WTC11 (cell line): Measurements from ENCODE around the gene MIPEP. TPM values are rescaled to one million over a fixed set of nuclear protein-coding genes. Genes with fewer than 3 reads are reported as not detected.

Experiments used
- ATAC-seq: fragments of 200-7000 bp; cut with Tn5 transposase; 2 replicates; pipeline ENCODE4 v1.10.0; 2021; ENCODE audit warnings: mild to moderate bottlenecking, moderate library complexity
- CTCF ChIA-PET: fragments of 300-600 bp; sonication (Branson Sonifier 250); formaldehyde crosslinking; loops from one replicate; lab custom pipeline; 2021; ENCODE audit warnings: antibody characterized with exemption; lab: Charles Lee
- POLR2A ChIA-PET: fragments of 350-600 bp; sonication (Branson Sonifier 250); formaldehyde crosslinking; loops from one replicate; lab custom pipeline; 2021; ENCODE audit warnings: antibody characterized with exemption; lab: Charles Lee
- DNase-seq: peaks from one replicate; pipeline ENCODE4 v3.0.0; 2021; ENCODE audit warnings: low spot score
- H3K27ac Mint-ChIP-seq: 2 replicates; pipeline ENCODE4 v1.8.0; 2021; ENCODE audit warnings: mixed read lengths
- H3K27me3 Mint-ChIP-seq: 2 replicates; pipeline ENCODE4 v1.8.0; 2021; ENCODE audit warnings: low read depth, mild to moderate bottlenecking, moderate library complexity, mixed read lengths
- H3K36me3 Mint-ChIP-seq: 2 replicates; pipeline ENCODE4 v1.8.0; 2021; ENCODE audit warnings: mixed read lengths
- H3K4me1 Mint-ChIP-seq: 2 replicates; pipeline ENCODE4 v1.8.0; 2022; ENCODE audit warnings: mixed read lengths
- H3K4me3 Mint-ChIP-seq: 2 replicates; pipeline ENCODE4 v1.8.0; 2021; ENCODE audit warnings: mild to moderate bottlenecking, moderate library complexity, mixed read lengths
- H3K9me3 Mint-ChIP-seq: 2 replicates; pipeline ENCODE4 v1.8.0; 2021; ENCODE audit warnings: mixed read lengths
- CBFB ChIP-seq: sonication (generic); formaldehyde crosslinking; IDR thresholded peaks from 2 replicates; pipeline ENCODE4 v1.8.1; 2022; ENCODE audit warnings: mild to moderate bottlenecking, low read depth, missing genetic modification reagents
- FOXJ3 ChIP-seq: sonication (generic); formaldehyde crosslinking; IDR thresholded peaks from 2 replicates; pipeline ENCODE4 v1.9.0; 2021; ENCODE audit warnings: missing genetic modification reagents, mild to moderate bottlenecking, borderline replicate concordance
- GRHL2 ChIP-seq: fragments of 250-450 bp; sonication (Bioruptor Pico); IDR thresholded peaks from 2 replicates; pipeline ENCODE4 v1.8.0; 2022; ENCODE audit warnings: mild to moderate bottlenecking, moderate library complexity; ENCODE audit not compliant: insufficient replicate concordance, severe bottlenecking
- GTF2I ChIP-seq: fragments of 250-450 bp; sonication (Bioruptor Pico); conservative IDR thresholded peaks from 2 replicates; pipeline ENCODE4 v1.4.0; 2021; ENCODE audit warnings: mild to moderate bottlenecking
- MXD4 ChIP-seq: fragments of 250-450 bp; sonication (Bioruptor Pico); IDR thresholded peaks from 2 replicates; pipeline ENCODE4 v1.8.0; 2021; ENCODE audit warnings: mild to moderate bottlenecking, moderate library complexity, borderline replicate concordance
- NFYB ChIP-seq: sonication (generic); formaldehyde crosslinking; conservative IDR thresholded peaks from 2 replicates; pipeline ENCODE4 v1.8.0; 2022; ENCODE audit warnings: low read depth, missing genetic modification reagents
- OVOL2 ChIP-seq: fragments of 250-450 bp; sonication (Bioruptor Pico); IDR thresholded peaks from 2 replicates; pipeline ENCODE4 v1.9.0; 2021; ENCODE audit warnings: mild to moderate bottlenecking, borderline replicate concordance
- RORB ChIP-seq: fragments of 250-450 bp; sonication (Bioruptor Pico); IDR thresholded peaks from 2 replicates; pipeline ENCODE4 v1.9.0; 2021; ENCODE audit warnings: mild to moderate bottlenecking
- ZNF317 ChIP-seq: sonication (generic); formaldehyde crosslinking; IDR thresholded peaks from 2 replicates; pipeline ENCODE4 v1.8.1; 2023; ENCODE audit warnings: low read depth, mild to moderate bottlenecking, moderate library complexity, missing genetic modification reagents, borderline replicate concordance
- ZNF416 ChIP-seq: fragments of 250-450 bp; sonication (Bioruptor Pico); IDR thresholded peaks from 2 replicates; pipeline ENCODE4 v1.9.0; 2021; ENCODE audit warnings: mild to moderate bottlenecking, inconsistent platforms
- total RNA-seq: library from RNA; stranded (reverse); gene quantifications from 3 replicates; pipeline ENCODE4 v1.2.3, GENCODE V29; 2021
- TF ChIP-seq, protein P1 (sequence below): fragments of 250-450 bp; sonication (Bioruptor Pico); IDR thresholded peaks from 2 replicates; pipeline ENCODE4 v1.9.0; 2021; ENCODE audit warnings: moderate library complexity, mild to moderate bottlenecking, inconsistent platforms, borderline replicate concordance
- TF ChIP-seq, protein P2 (sequence below): fragments of 250-450 bp; sonication (Bioruptor Pico); IDR thresholded peaks from 2 replicates; pipeline ENCODE4 v1.8.0; 2021; ENCODE audit warnings: mild to moderate bottlenecking
- TF ChIP-seq, protein P3 (sequence below): fragments of 250-450 bp; sonication (Bioruptor Pico); IDR thresholded peaks from 2 replicates; pipeline ENCODE4 v1.9.0; 2021; ENCODE audit warnings: mild to moderate bottlenecking, borderline replicate concordance
- TF ChIP-seq, protein P4 (sequence below): sonication (generic); formaldehyde crosslinking; IDR thresholded peaks from 2 replicates; pipeline ENCODE4 v1.8.1; 2022; ENCODE audit warnings: mild to moderate bottlenecking, missing genetic modification reagents, moderate library complexity, borderline replicate concordance
- TF ChIP-seq, protein P5 (sequence below): sonication (generic); formaldehyde crosslinking; IDR thresholded peaks from 2 replicates; pipeline ENCODE4 v1.8.1; 2023; ENCODE audit warnings: mild to moderate bottlenecking, missing genetic modification reagents
- TF ChIP-seq, protein P6 (sequence below): sonication (generic); formaldehyde crosslinking; conservative IDR thresholded peaks from 2 replicates; pipeline ENCODE4 v1.8.1; 2022; ENCODE audit warnings: mild to moderate bottlenecking, missing genetic modification reagents
- TF ChIP-seq, protein P7 (sequence below): fragments of 250-450 bp; sonication (Bioruptor Pico); conservative IDR thresholded peaks from 2 replicates; pipeline ENCODE4 v1.9.0; 2021; ENCODE audit warnings: mild to moderate bottlenecking
- TF ChIP-seq, protein P8 (sequence below): sonication (generic); formaldehyde crosslinking; IDR thresholded peaks from 2 replicates; pipeline ENCODE4 v1.8.0; 2022; ENCODE audit warnings: missing genetic modification reagents

MIPEP gene
- total RNA-seq, 1 experiment from 2014 or later = 30.5 TPM

DNA sequence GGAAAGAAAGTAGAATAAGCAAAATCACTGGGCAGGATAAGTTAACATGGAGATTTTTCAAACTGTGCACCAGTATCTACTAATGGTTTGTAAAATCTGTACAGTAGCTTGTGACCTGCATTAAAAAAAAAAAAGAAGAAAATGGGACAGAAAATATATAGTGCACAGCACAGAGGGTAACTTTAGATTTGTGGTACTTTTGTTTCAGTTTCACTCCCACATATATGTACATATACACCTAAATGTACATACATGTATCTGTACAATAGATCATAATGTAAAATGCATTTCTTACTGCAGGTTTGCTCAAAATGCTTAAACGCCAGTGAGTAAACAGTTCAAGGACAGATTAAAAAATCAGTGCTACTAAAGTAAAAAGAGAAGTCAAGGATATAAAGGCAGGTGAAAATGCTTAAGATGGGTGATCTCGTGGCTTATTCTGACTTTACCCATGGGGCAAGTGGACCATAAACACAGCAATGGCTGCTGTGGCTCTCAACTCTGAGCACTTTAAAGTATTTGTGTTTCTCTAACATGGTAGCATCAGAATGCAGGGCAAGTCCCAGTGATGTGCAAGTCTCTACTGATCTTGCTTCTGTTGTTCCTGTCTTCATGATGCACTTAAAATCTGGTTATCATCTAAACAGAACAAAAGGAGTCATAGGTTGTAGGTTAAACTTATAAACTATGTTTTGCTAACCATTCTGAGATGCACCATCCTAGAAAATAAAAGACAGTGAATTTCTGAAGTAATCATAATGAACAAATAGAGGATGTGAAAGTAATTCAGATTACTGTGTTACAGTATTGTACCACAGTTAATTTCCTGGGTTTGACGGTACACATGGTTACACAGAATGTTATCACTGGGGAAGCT, 112.3 kb downstream of the MIPEP start:
- peaks cover 23% of the 10 kb centered on the region for H3K36me3 Mint-ChIP-seq
- no peak for DNase-seq
- CTCF ChIA-PET = no interaction called here
- no peaks in the 10 kb centered on the region; the same call in none of the 2 replicates for H3K27me3 Mint-ChIP-seq
- TF ChIP-seq OVOL2 (CRISPR knock-in tag) (no peak), RORB (CRISPR knock-in tag) (no peak), CBFB (no peak), MXD4 (CRISPR knock-in tag) (no peak), ZNF416 (CRISPR knock-in tag) (no peak), FOXJ3 (CRISPR knock-in tag) (no peak), NFYB (CRISPR knock-in tag) (no peak), GRHL2 (CRISPR knock-in tag) (no peak), GTF2I (CRISPR knock-in tag) (no peak), ZNF317 (CRISPR knock-in tag) (no peak)
- TF ChIP-seq, protein P1, sequence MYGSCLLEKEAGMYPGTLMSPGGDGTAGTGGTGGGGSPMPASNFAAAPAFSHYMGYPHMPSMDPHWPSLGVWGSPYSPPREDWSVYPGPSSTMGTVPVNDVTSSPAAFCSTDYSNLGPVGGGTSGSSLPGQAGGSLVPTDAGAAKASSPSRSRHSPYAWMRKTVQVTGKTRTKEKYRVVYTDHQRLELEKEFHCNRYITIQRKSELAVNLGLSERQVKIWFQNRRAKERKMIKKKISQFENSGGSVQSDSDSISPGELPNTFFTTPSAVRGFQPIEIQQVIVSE (CRISPR knock-in tag) = no peak
- TF ChIP-seq, protein P2, sequence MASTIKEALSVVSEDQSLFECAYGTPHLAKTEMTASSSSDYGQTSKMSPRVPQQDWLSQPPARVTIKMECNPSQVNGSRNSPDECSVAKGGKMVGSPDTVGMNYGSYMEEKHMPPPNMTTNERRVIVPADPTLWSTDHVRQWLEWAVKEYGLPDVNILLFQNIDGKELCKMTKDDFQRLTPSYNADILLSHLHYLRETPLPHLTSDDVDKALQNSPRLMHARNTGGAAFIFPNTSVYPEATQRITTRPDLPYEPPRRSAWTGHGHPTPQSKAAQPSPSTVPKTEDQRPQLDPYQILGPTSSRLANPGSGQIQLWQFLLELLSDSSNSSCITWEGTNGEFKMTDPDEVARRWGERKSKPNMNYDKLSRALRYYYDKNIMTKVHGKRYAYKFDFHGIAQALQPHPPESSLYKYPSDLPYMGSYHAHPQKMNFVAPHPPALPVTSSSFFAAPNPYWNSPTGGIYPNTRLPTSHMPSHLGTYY (CRISPR knock-in tag) = no peak
- TF ChIP-seq, protein P3, sequence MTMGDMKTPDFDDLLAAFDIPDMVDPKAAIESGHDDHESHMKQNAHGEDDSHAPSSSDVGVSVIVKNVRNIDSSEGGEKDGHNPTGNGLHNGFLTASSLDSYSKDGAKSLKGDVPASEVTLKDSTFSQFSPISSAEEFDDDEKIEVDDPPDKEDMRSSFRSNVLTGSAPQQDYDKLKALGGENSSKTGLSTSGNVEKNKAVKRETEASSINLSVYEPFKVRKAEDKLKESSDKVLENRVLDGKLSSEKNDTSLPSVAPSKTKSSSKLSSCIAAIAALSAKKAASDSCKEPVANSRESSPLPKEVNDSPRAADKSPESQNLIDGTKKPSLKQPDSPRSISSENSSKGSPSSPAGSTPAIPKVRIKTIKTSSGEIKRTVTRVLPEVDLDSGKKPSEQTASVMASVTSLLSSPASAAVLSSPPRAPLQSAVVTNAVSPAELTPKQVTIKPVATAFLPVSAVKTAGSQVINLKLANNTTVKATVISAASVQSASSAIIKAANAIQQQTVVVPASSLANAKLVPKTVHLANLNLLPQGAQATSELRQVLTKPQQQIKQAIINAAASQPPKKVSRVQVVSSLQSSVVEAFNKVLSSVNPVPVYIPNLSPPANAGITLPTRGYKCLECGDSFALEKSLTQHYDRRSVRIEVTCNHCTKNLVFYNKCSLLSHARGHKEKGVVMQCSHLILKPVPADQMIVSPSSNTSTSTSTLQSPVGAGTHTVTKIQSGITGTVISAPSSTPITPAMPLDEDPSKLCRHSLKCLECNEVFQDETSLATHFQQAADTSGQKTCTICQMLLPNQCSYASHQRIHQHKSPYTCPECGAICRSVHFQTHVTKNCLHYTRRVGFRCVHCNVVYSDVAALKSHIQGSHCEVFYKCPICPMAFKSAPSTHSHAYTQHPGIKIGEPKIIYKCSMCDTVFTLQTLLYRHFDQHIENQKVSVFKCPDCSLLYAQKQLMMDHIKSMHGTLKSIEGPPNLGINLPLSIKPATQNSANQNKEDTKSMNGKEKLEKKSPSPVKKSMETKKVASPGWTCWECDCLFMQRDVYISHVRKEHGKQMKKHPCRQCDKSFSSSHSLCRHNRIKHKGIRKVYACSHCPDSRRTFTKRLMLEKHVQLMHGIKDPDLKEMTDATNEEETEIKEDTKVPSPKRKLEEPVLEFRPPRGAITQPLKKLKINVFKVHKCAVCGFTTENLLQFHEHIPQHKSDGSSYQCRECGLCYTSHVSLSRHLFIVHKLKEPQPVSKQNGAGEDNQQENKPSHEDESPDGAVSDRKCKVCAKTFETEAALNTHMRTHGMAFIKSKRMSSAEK (CRISPR knock-in tag) = no peak
- TF ChIP-seq, protein P4, sequence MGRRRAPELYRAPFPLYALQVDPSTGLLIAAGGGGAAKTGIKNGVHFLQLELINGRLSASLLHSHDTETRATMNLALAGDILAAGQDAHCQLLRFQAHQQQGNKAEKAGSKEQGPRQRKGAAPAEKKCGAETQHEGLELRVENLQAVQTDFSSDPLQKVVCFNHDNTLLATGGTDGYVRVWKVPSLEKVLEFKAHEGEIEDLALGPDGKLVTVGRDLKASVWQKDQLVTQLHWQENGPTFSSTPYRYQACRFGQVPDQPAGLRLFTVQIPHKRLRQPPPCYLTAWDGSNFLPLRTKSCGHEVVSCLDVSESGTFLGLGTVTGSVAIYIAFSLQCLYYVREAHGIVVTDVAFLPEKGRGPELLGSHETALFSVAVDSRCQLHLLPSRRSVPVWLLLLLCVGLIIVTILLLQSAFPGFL (CRISPR knock-in tag) = no peak
- TF ChIP-seq, protein P5, sequence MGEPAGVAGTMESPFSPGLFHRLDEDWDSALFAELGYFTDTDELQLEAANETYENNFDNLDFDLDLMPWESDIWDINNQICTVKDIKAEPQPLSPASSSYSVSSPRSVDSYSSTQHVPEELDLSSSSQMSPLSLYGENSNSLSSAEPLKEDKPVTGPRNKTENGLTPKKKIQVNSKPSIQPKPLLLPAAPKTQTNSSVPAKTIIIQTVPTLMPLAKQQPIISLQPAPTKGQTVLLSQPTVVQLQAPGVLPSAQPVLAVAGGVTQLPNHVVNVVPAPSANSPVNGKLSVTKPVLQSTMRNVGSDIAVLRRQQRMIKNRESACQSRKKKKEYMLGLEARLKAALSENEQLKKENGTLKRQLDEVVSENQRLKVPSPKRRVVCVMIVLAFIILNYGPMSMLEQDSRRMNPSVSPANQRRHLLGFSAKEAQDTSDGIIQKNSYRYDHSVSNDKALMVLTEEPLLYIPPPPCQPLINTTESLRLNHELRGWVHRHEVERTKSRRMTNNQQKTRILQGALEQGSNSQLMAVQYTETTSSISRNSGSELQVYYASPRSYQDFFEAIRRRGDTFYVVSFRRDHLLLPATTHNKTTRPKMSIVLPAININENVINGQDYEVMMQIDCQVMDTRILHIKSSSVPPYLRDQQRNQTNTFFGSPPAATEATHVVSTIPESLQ = no peak
- TF ChIP-seq, protein P6, sequence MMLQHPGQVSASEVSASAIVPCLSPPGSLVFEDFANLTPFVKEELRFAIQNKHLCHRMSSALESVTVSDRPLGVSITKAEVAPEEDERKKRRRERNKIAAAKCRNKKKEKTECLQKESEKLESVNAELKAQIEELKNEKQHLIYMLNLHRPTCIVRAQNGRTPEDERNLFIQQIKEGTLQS = no peak
- TF ChIP-seq, protein P7, sequence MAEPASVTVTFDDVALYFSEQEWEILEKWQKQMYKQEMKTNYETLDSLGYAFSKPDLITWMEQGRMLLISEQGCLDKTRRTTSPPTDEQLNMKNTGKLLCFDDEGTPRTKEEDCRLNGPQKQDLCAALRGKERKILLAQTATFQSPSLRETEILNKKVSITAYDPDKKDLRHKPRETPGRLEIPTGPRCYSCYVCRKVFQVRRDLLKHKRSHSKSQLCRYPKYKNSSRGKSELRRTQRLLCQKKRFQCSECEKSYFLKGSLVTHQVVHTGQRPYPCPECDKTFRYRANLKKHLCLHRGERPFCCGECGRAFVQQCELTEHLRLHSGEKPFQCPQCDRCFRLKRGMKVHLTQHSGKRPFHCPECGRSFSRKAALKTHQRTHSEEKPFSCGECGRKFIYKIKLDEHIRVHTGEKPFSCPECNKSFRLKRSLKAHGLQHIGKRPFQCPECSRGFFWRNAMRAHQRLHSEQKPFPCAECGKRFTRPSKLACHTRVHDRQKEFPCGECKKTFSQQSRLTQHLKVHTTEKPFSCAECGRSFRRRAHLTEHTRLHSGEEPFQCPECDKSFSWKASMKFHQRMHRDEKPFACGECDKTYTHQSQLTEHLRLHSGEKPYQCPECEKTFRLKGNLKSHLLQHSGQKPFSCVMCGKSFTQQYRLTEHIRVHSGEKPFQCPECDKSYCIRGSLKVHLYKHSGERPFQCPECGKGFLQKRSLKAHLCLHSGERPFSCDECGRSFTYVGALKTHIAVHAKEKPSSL = no peak
- TF ChIP-seq, protein P8, sequence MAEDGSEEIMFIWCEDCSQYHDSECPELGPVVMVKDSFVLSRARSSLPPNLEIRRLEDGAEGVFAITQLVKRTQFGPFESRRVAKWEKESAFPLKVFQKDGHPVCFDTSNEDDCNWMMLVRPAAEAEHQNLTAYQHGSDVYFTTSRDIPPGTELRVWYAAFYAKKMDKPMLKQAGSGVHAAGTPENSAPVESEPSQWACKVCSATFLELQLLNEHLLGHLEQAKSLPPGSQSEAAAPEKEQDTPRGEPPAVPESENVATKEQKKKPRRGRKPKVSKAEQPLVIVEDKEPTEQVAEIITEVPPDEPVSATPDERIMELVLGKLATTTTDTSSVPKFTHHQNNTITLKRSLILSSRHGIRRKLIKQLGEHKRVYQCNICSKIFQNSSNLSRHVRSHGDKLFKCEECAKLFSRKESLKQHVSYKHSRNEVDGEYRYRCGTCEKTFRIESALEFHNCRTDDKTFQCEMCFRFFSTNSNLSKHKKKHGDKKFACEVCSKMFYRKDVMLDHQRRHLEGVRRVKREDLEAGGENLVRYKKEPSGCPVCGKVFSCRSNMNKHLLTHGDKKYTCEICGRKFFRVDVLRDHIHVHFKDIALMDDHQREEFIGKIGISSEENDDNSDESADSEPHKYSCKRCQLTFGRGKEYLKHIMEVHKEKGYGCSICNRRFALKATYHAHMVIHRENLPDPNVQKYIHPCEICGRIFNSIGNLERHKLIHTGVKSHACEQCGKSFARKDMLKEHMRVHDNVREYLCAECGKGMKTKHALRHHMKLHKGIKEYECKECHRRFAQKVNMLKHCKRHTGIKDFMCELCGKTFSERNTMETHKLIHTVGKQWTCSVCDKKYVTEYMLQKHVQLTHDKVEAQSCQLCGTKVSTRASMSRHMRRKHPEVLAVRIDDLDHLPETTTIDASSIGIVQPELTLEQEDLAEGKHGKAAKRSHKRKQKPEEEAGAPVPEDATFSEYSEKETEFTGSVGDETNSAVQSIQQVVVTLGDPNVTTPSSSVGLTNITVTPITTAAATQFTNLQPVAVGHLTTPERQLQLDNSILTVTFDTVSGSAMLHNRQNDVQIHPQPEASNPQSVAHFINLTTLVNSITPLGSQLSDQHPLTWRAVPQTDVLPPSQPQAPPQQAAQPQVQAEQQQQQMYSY (CRISPR knock-in tag) = no peak
- TF ChIP-seq, all 79 proteins: peak for 0
- ATAC-seq = no peak
- Mint-ChIP-seq H3K9me3 (peaks cover 24% of the 10 kb centered on the region), H3K4me3 (no peak overlapping the region), H3K27ac (no peak overlapping the region), H3K4me1 (no peaks in the 10 kb centered on the region)
- POLR2A ChIA-PET = no interaction called here
